ENCODE measurements around the gene KLRD1. TPM values are rescaled to one million over a fixed set of nuclear protein-coding genes. Genes with fewer than 3 reads are reported as not detected.

Gene KLRD1
- total RNA-seq (2014; rRNA removed): 0.06 TPM in 1 of 2 replicates, not detected in the other
- percentile 17 among the genes with signal in this experiment for Bru-seq, nascent RNA
- percentile 17 among the genes with signal in this experiment for BruChase-seq, experiment 1, labeled RNA remaining after a 6-hour chase
- percentile 27 among the genes with signal in this experiment for BruChase-seq, experiment 2, labeled RNA remaining after a 2-hour chase
- long read RNA-seq: 0 reads

- ChIA-PET POLR2A (ENCODE audit: unreplicated experiment) (no interaction called here), CTCF (no interaction called here)
- BruUV-seq (replicated peaks): no TSS peak
- H3K27ac ChIP-seq (ENCODE audit: low read length): no peak within 1 kb of the TSS
- H4K20me1 ChIP-seq (ENCODE audit: low read length): no peaks in the 10 kb centered on the region
- H3K27me3 ChIP-seq (ENCODE audit: low read length): no peaks in the 10 kb centered on the region
- no peak for TF ChIP-seq CTCF (conservative IDR thresholded peaks at IDR 0.05; ENCODE audit: low read depth, low read length)
- TF ChIP-seq EZH2 (IDR thresholded peaks at IDR 0.05; ENCODE audit: low read length, unreplicated experiment): no peak
- no peak for TF ChIP-seq EZH2phosphoT487 (IDR thresholded peaks at IDR 0.05; ENCODE audit: borderline replicate concordance, low read length)
- no peaks in the 10 kb centered on the region for H3K36me3 ChIP-seq (ENCODE audit: low read depth, low read length)
- peaks cover 10% of the 10 kb centered on the region; the same call in 1 of the 2 replicates for H3K4me1 ChIP-seq (ENCODE audit: insufficient read depth, low read length)
- intact Hi-C loops (cut with micrococcal nuclease): no loop called here
- no peak within 1 kb of the TSS for H2AFZ ChIP-seq (ENCODE audit: low read length)
- H3K9ac ChIP-seq (ENCODE audit: low read length): no peak within 1 kb of the TSS
- no peaks in the 10 kb centered on the region for H3K79me2 ChIP-seq (ENCODE audit: low read length)
- H3K9me2 ChIP-seq (replicated peaks; ENCODE audit: low read length): no peaks in the 10 kb centered on the region
- H3K4me3 ChIP-seq (ENCODE audit: low read length): no peak within 1 kb of the TSS
- no peak within 1 kb of the TSS for H3K4me2 ChIP-seq (ENCODE audit: low read length)
- no peak for DNase-seq
- no peak for ATAC-seq
- H3F3A ChIP-seq (ENCODE audit: low read length, unreplicated experiment): no peaks in the 10 kb centered on the region
- no peaks in the 10 kb centered on the region for H3K9me3 ChIP-seq (ENCODE audit: low read length)
Measured at GRCh38 chr12:10307630-10308029, at the start of gene KLRD1. TSS of gene KLRD1 (plus strand) at chr12:10307870. CDS start at chr12:10308078, 208 bp downstream.

- BruUV-seq (replicated peaks): no TSS peak
- H4K20me1 ChIP-seq (ENCODE audit: low read length): no peaks in the 10 kb centered on the region
- no peak overlapping the region for H3K4me2 ChIP-seq (ENCODE audit: low read length)
- H2AFZ ChIP-seq (ENCODE audit: low read length): no peak overlapping the region
- H3K9ac ChIP-seq (ENCODE audit: low read length): no peak overlapping the region
- no peak overlapping the region for H3K4me3 ChIP-seq (ENCODE audit: low read length)
- no peak for ATAC-seq
- POLR2A ChIA-PET (ENCODE audit: unreplicated experiment): no interaction called here
- CTCF ChIA-PET: no interaction called here
- H3K79me2 ChIP-seq (ENCODE audit: low read length): no peaks in the 10 kb centered on the region
- no peaks in the 10 kb centered on the region for H3K27me3 ChIP-seq (ENCODE audit: low read length)
- no peaks in the 10 kb centered on the region for H3K9me3 ChIP-seq (ENCODE audit: low read length)
- intact Hi-C loops (cut with micrococcal nuclease): no loop called here
- no peak for DNase-seq
- no peaks in the 10 kb centered on the region for H3K36me3 ChIP-seq (ENCODE audit: low read depth, low read length)
- H3K4me1 ChIP-seq (ENCODE audit: insufficient read depth, low read length): no peaks in the 10 kb centered on the region
- TF ChIP-seq CTCF (conservative IDR thresholded peaks at IDR 0.05; ENCODE audit: low read depth, low read length) (no peak), EZH2phosphoT487 (IDR thresholded peaks at IDR 0.05; ENCODE audit: borderline replicate concordance, low read length) (no peak), EZH2 (IDR thresholded peaks at IDR 0.05; ENCODE audit: low read length, unreplicated experiment) (no peak)
- H3K9me2 ChIP-seq (replicated peaks; ENCODE audit: low read length): no peaks in the 10 kb centered on the region
- no peak overlapping the region for H3K27ac ChIP-seq (ENCODE audit: low read length)
- no peaks in the 10 kb centered on the region for H3F3A ChIP-seq (ENCODE audit: low read length, unreplicated experiment)
Measured at GRCh38 chr12:10260927-10261326, 46.7 kb upstream of the KLRD1 start.

GRCh38 chr12:10268037-10268436 is 39.6 kb upstream of the KLRD1 start:
- ATAC-seq (no peak), DNase-seq (no peak)
- TF ChIP-seq EZH2phosphoT487 (IDR thresholded peaks at IDR 0.05; ENCODE audit: borderline replicate concordance, low read length) (no peak), EZH2 (IDR thresholded peaks at IDR 0.05; ENCODE audit: low read length, unreplicated experiment) (no peak), CTCF (conservative IDR thresholded peaks at IDR 0.05; ENCODE audit: low read depth, low read length) (no peak)
- H3K4me2 ChIP-seq (ENCODE audit: low read length): no peak overlapping the region
- intact Hi-C loops (cut with micrococcal nuclease): no loop called here
- H3K27ac ChIP-seq (ENCODE audit: low read length): no peak overlapping the region
- H3K36me3 ChIP-seq (ENCODE audit: low read depth, low read length): no peaks in the 10 kb centered on the region
- POLR2A ChIA-PET (ENCODE audit: unreplicated experiment): no interaction called here
- no peaks in the 10 kb centered on the region for H4K20me1 ChIP-seq (ENCODE audit: low read length)
- BruUV-seq (replicated peaks): no TSS peak
- H3K9me2 ChIP-seq (replicated peaks; ENCODE audit: low read length): no peaks in the 10 kb centered on the region
- no peaks in the 10 kb centered on the region for H3K79me2 ChIP-seq (ENCODE audit: low read length)
- no peaks in the 10 kb centered on the region for H3F3A ChIP-seq (ENCODE audit: low read length, unreplicated experiment)
- no peaks in the 10 kb centered on the region for H3K4me1 ChIP-seq (ENCODE audit: insufficient read depth, low read length)
- H3K9ac ChIP-seq (ENCODE audit: low read length): no peak overlapping the region
- CTCF ChIA-PET: no interaction called here
- H3K4me3 ChIP-seq (ENCODE audit: low read length): no peak overlapping the region
- no peak overlapping the region for H2AFZ ChIP-seq (ENCODE audit: low read length)
- no peaks in the 10 kb centered on the region for H3K9me3 ChIP-seq (ENCODE audit: low read length)
- no peaks in the 10 kb centered on the region for H3K27me3 ChIP-seq (ENCODE audit: low read length)
